RPMI8226 (cell line): Measurements from ENCODE around the gene CENPM.

Experiments used
- DNase-seq: peaks from one replicate; pipeline ENCODE4 v3.0.0-alpha.2; 2015

CENPM gene

GRCh38 chr22:41891407-41891806 is 55.5 kb downstream of the CENPM start:
- DNase-seq, result no peak
